HepG2 (cell line): ENCODE measurements around the gene WWTR1. TPM values are rescaled to one million over a fixed set of nuclear protein-coding genes. Genes with fewer than 3 reads are reported as not detected.

Experiments used
- NCOA2 ChIP-seq: sonication (generic); formaldehyde crosslinking; IDR thresholded peaks from 2 replicates; pipeline ENCODE4 v1.8.0; 2022; ENCODE audit warnings: inconsistent platforms
- POLR2A ChIP-seq, 2 experiments: IDR thresholded peaks; 2 replicates each; pipeline ENCODE4 v1.6.1; 2011; ENCODE audit warnings: low read depth in 2 of 2, low read length in 2 of 2, mild to moderate bottlenecking in 1 of 2, moderate library complexity in 1 of 2; ENCODE audit not compliant: insufficient read depth in 1 of 2
- RELA ChIP-seq: sonication (generic); formaldehyde crosslinking; IDR thresholded peaks from 2 replicates; pipeline ENCODE4 v1.4.0; 2020; ENCODE audit warnings: missing genetic modification reagents
- THAP7 ChIP-seq: sonication (generic); formaldehyde crosslinking; IDR thresholded peaks from 2 replicates; pipeline ENCODE4 v1.8.1; 2023; ENCODE audit warnings: mild to moderate bottlenecking, missing genetic modification reagents
- YEATS2 ChIP-seq: sonication (generic); formaldehyde crosslinking; IDR thresholded peaks from 2 replicates; pipeline ENCODE4 v1.4.0; 2020; ENCODE audit warnings: missing genetic modification reagents, borderline replicate concordance
- ZNF33B ChIP-seq: sonication (generic); formaldehyde crosslinking; IDR thresholded peaks from 2 replicates; pipeline ENCODE4 v1.5.1; 2020; ENCODE audit warnings: mild to moderate bottlenecking, missing genetic modification reagents
- ZNF414 ChIP-seq: sonication (generic); formaldehyde crosslinking; IDR thresholded peaks from 2 replicates; pipeline ENCODE4 v1.5.0; 2020; ENCODE audit warnings: missing genetic modification reagents
- ZNF451 ChIP-seq: sonication (generic); formaldehyde crosslinking; IDR thresholded peaks from 2 replicates; pipeline ENCODE4 v1.5.0; 2020; ENCODE audit warnings: mild to moderate bottlenecking, missing genetic modification reagents
- ZNF546 ChIP-seq: sonication (generic); formaldehyde crosslinking; conservative IDR thresholded peaks from 2 replicates; pipeline ENCODE4 v1.8.1; 2023; ENCODE audit warnings: mild to moderate bottlenecking, missing genetic modification reagents
- ZNF597 ChIP-seq: sonication (generic); formaldehyde crosslinking; IDR thresholded peaks from 2 replicates; pipeline ENCODE4 v1.5.0; 2020; ENCODE audit warnings: missing genetic modification reagents
- polyA plus RNA-seq, 8 experiments: library from polyadenylated mRNA; depleted of rRNA in 3 of 8; stranded (reverse) in 7 of 8; unstranded in 1 of 8; fragments of >200 nt; fragmentation: Illumina TruSeq in 4 of 8; extraction: Trizol in 4 of 8; gene quantifications; 2 replicates each; pipeline versions ENCODE4 v1.2.1 to v1.2.3, GENCODE V29; 2011 to 2016; ENCODE audit warnings: low read depth in 4 of 8, missing spikeins in 1 of 8, mixed read lengths in 1 of 8; ENCODE audit not compliant: insufficient read depth in 1 of 8
- total RNA-seq, 5 experiments: library from RNA; depleted of rRNA; stranded (reverse); fragments of >200 nt; fragmentation: Illumina TruSeq; extraction: Trizol; gene quantifications; 2 replicates each; pipeline ENCODE4 v1.2.3, GENCODE V29; 2016; ENCODE audit warnings: low read depth in 1 of 5
- TF ChIP-seq, protein P1 (sequence below): sonication (generic); formaldehyde crosslinking; IDR thresholded peaks from 2 replicates; pipeline ENCODE4 v1.4.0; 2020; ENCODE audit warnings: missing genetic modification reagents, borderline replicate concordance
- TF ChIP-seq, protein P2 (sequence below): sonication (generic); formaldehyde crosslinking; IDR thresholded peaks from 2 replicates; pipeline ENCODE4 v1.8.0; 2022; ENCODE audit warnings: missing genetic modification reagents, mild to moderate bottlenecking, moderate library complexity, borderline replicate concordance
- TF ChIP-seq, protein P3 (sequence below): sonication (generic); formaldehyde crosslinking; IDR thresholded peaks from 2 replicates; pipeline ENCODE4 v1.9.0; 2021; ENCODE audit warnings: missing genetic modification reagents, borderline replicate concordance
- TF ChIP-seq, protein P4 (sequence below): sonication (generic); formaldehyde crosslinking; conservative IDR thresholded peaks from 2 replicates; pipeline ENCODE4 v1.8.0; 2022; ENCODE audit warnings: missing genetic modification reagents

The WWTR1 gene
- total and polyA plus RNA-seq, 2 of the 13 experiments (the other 11 are each of a cell fraction or from before 2014, with no cell fraction given), result 19.7 to 139 TPM

DNA sequence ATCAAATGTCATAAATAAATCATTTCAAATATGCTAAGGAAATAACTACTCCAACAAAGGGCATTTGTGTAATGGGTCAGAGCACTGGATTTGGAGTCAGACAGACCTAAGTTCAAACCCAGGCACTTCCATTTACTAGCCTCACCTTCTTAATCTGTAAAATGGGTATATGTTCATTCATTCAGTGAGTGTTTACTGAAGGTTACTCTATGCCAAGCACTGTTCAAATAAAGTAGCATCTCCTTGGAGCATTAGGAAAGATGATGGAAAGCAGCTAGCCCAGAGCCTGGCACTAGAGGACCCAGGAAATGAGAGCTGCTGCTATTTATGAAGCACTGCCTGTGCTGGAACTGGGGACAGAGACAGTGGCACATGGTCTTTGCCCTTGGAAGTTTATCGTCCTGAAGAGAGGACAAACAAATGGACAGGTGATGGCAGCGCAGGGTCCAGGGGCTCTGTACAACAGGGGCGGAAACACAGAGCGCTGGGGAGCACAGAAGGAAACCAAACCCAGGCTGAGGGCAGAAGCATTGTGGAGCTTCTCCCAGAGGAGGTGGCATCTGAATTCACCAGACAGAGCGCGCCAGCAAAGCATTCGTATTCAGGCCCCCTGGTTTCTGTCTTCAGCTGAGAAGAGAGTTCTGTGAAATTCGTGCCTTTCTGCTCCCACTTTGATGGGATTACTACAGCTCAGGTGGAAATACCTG lies 164.4 kb downstream of the WWTR1 start (continued):
- TF ChIP-seq ZNF451 (CRISPR knock-in tag), result no peak
- TF ChIP-seq, protein P1, sequence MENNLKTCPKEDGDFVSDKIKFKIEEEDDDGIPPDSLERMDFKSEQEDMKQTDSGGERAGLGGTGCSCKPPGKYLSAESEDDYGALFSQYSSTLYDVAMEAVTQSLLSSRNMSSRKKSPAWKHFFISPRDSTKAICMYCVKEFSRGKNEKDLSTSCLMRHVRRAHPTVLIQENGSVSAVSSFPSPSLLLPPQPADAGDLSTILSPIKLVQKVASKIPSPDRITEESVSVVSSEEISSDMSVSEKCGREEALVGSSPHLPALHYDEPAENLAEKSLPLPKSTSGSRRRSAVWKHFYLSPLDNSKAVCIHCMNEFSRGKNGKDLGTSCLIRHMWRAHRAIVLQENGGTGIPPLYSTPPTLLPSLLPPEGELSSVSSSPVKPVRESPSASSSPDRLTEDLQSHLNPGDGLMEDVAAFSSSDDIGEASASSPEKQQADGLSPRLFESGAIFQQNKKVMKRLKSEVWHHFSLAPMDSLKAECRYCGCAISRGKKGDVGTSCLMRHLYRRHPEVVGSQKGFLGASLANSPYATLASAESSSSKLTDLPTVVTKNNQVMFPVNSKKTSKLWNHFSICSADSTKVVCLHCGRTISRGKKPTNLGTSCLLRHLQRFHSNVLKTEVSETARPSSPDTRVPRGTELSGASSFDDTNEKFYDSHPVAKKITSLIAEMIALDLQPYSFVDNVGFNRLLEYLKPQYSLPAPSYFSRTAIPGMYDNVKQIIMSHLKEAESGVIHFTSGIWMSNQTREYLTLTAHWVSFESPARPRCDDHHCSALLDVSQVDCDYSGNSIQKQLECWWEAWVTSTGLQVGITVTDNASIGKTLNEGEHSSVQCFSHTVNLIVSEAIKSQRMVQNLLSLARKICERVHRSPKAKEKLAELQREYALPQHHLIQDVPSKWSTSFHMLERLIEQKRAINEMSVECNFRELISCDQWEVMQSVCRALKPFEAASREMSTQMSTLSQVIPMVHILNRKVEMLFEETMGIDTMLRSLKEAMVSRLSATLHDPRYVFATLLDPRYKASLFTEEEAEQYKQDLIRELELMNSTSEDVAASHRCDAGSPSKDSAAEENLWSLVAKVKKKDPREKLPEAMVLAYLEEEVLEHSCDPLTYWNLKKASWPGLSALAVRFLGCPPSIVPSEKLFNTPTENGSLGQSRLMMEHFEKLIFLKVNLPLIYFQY (CRISPR knock-in tag), result no peak
- TF ChIP-seq ZNF414 (CRISPR knock-in tag), result no peak
- no peak for TF ChIP-seq ZNF33B (CRISPR knock-in tag)
- TF ChIP-seq NCOA2 (CRISPR knock-in tag), result peak; percentile 66
- no peak; the same call in 1 of the 2 replicates for TF ChIP-seq ZNF546 (CRISPR knock-in tag)
- TF ChIP-seq, protein P2, sequence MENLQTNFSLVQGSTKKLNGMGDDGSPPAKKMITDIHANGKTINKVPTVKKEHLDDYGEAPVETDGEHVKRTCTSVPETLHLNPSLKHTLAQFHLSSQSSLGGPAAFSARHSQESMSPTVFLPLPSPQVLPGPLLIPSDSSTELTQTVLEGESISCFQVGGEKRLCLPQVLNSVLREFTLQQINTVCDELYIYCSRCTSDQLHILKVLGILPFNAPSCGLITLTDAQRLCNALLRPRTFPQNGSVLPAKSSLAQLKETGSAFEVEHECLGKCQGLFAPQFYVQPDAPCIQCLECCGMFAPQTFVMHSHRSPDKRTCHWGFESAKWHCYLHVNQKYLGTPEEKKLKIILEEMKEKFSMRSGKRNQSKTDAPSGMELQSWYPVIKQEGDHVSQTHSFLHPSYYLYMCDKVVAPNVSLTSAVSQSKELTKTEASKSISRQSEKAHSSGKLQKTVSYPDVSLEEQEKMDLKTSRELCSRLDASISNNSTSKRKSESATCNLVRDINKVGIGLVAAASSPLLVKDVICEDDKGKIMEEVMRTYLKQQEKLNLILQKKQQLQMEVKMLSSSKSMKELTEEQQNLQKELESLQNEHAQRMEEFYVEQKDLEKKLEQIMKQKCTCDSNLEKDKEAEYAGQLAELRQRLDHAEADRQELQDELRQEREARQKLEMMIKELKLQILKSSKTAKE (CRISPR knock-in tag), result no peak
- no peak for TF ChIP-seq THAP7 (CRISPR knock-in tag)
- no peak for TF ChIP-seq RELA
- TF ChIP-seq POLR2A (IDR thresholded peaks at IDR 0.05; ENCODE audit: insufficient read depth in 1 of 2, low read depth in 2 of 2, low read length in 2 of 2), result peak in 1 of 2 experiments; percentile 68; a peak in 2 of 4 replicates
- TF ChIP-seq YEATS2, result peak; percentile 51; the same call in 1 of the 2 replicates
- TF ChIP-seq, protein P3, sequence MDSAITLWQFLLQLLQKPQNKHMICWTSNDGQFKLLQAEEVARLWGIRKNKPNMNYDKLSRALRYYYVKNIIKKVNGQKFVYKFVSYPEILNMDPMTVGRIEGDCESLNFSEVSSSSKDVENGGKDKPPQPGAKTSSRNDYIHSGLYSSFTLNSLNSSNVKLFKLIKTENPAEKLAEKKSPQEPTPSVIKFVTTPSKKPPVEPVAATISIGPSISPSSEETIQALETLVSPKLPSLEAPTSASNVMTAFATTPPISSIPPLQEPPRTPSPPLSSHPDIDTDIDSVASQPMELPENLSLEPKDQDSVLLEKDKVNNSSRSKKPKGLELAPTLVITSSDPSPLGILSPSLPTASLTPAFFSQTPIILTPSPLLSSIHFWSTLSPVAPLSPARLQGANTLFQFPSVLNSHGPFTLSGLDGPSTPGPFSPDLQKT (CRISPR knock-in tag), result no peak
- TF ChIP-seq, protein P4, sequence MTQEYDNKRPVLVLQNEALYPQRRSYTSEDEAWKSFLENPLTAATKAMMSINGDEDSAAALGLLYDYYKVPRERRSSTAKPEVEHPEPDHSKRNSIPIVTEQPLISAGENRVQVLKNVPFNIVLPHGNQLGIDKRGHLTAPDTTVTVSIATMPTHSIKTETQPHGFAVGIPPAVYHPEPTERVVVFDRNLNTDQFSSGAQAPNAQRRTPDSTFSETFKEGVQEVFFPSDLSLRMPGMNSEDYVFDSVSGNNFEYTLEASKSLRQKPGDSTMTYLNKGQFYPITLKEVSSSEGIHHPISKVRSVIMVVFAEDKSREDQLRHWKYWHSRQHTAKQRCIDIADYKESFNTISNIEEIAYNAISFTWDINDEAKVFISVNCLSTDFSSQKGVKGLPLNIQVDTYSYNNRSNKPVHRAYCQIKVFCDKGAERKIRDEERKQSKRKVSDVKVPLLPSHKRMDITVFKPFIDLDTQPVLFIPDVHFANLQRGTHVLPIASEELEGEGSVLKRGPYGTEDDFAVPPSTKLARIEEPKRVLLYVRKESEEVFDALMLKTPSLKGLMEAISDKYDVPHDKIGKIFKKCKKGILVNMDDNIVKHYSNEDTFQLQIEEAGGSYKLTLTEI (CRISPR knock-in tag), result no peak
- no peak for TF ChIP-seq ZNF597 (CRISPR knock-in tag)
